Panc1 (cell line): ENCODE data around the gene STAM2. TPM values are rescaled to one million over a fixed set of nuclear protein-coding genes. Genes with fewer than 3 reads are reported as not detected.
"Not testable (repeated sequence)": the region's sequence is repeated elsewhere in the genome, so short reads cannot be mapped to it uniquely, and the experiment has no call there.

Source experiments
- ATAC-seq: fragments of 200-7000 bp; cut with Tn5 transposase; 2 replicates; pipeline ENCODE4 v1.9.1; 2020; ENCODE audit warnings: mild to moderate bottlenecking, moderate library complexity
- BruUV-seq: library from RNA; stranded (reverse); fragments of 400-500 nt; replicated peaks from 2 replicates; lab custom pipeline; 2021; lab: Mats Ljungman, UMichigan
- CTCF ChIA-PET: fragments of 300-600 bp; sonication (Branson Sonifier 250); formaldehyde crosslinking; loops from one replicate; lab custom pipeline; 2022; ENCODE audit warnings: antibody characterized with exemption; lab: Charles Lee
- POLR2A ChIA-PET: fragments of 300-600 bp; sonication (Branson Sonifier 250); formaldehyde crosslinking; loops from one replicate; lab custom pipeline; 2022; ENCODE audit warnings: antibody characterized with exemption; lab: Charles Lee
- DNase-seq: peaks from one replicate; pipeline ENCODE4 v3.0.0-alpha.2; 2010; ENCODE audit warnings: low read depth, low spot score
- H3K27ac ChIP-seq: 2 replicates; pipeline ENCODE4 v1.5.1; 2011; ENCODE audit warnings: mild to moderate bottlenecking, low read length, inconsistent platforms
- H3K27me3 ChIP-seq: fragments of 200-500 bp; sonication (Bioruptor generic); 2 replicates; pipeline ENCODE4 v1.6.0; 2014; ENCODE audit warnings: low read length, inconsistent platforms; ENCODE audit not compliant: control insufficient read depth, insufficient read depth
- H3K36me3 ChIP-seq: fragments of 200-500 bp; sonication (Bioruptor generic); 2 replicates; pipeline ENCODE4 v1.5.1; 2014; ENCODE audit warnings: inconsistent platforms, mild to moderate bottlenecking, low read length, moderate library complexity; ENCODE audit not compliant: control insufficient read depth, insufficient read depth
- H3K4me1 ChIP-seq: 2 replicates; pipeline ENCODE4 v1.5.1; 2011; ENCODE audit warnings: inconsistent platforms, mild to moderate bottlenecking, low read length, moderate library complexity; ENCODE audit not compliant: control insufficient read depth, insufficient read depth
- H3K4me3 ChIP-seq, 2 experiments: 2 replicates each; pipeline ENCODE4 v1.5.1; 2011 to 2012; ENCODE audit warnings: low read depth in 2 of 2, low read length in 2 of 2, mild to moderate bottlenecking in 2 of 2, inconsistent platforms in 1 of 2, moderate library complexity in 1 of 2
- H3K9me3 ChIP-seq: fragments of 200-500 bp; sonication (Bioruptor generic); 2 replicates; pipeline ENCODE4 v1.5.1; 2014; ENCODE audit warnings: low read depth, mild to moderate bottlenecking, inconsistent platforms, low read length, moderate library complexity; ENCODE audit not compliant: control insufficient read depth, insufficient read depth
- POLR2AphosphoS5 ChIP-seq: IDR thresholded peaks from 2 replicates; pipeline ENCODE4 v1.6.1; 2012; ENCODE audit warnings: mild to moderate bottlenecking, low read depth, low read length, moderate library complexity
- SIN3A ChIP-seq: IDR thresholded peaks from 2 replicates; pipeline ENCODE4 v1.6.1; 2012; ENCODE audit warnings: low read depth, mild to moderate bottlenecking, low read length, moderate library complexity, borderline replicate concordance; ENCODE audit not compliant: insufficient read depth
- TCF7L2 ChIP-seq: IDR thresholded peaks from 2 replicates; pipeline ENCODE4 v1.6.1; 2011; ENCODE audit warnings: mild to moderate bottlenecking, low read depth, low read length, inconsistent platforms
- in situ Hi-C: cut with HindIII; loops from 2 replicates; pipeline ENCODE4 v1.10.0; 2016; ENCODE audit warnings: low sequenced_read_pairs, low pct_unique_long_range_greater_than_20kb
- intact Hi-C: fragments of 100-400 bp; cut with micrococcal nuclease; formaldehyde crosslinking; loops from one replicate; pipeline ENCODE4 v1.10.0; 2022; ENCODE audit not compliant: unreplicated experiment
- total RNA-seq: library from RNA; stranded (reverse); gene quantifications from one replicate; pipeline ENCODE4 v1.2.1, GENCODE V29; 2021; ENCODE audit not compliant: unreplicated experiment
- TF ChIP-seq, protein P1 (sequence below), 2 experiments: IDR thresholded peaks; 2 replicates each; pipeline ENCODE4 v1.6.1; 2011 to 2012; ENCODE audit warnings: low read depth in 2 of 2, control low read depth in 1 of 2, low read length in 1 of 2, mild to moderate bottlenecking in 1 of 2, moderate library complexity in 1 of 2; ENCODE audit not compliant: insufficient read depth in 1 of 2
- TF ChIP-seq, protein P2 (sequence below): fragments of 450-650 bp; IDR thresholded peaks from 2 replicates; pipeline ENCODE4 v1.5.1; 2017; ENCODE audit warnings: mild to moderate bottlenecking

Gene STAM2
- total RNA-seq, 1 experiment from 2014 or later: 29.1 TPM

DNA sequence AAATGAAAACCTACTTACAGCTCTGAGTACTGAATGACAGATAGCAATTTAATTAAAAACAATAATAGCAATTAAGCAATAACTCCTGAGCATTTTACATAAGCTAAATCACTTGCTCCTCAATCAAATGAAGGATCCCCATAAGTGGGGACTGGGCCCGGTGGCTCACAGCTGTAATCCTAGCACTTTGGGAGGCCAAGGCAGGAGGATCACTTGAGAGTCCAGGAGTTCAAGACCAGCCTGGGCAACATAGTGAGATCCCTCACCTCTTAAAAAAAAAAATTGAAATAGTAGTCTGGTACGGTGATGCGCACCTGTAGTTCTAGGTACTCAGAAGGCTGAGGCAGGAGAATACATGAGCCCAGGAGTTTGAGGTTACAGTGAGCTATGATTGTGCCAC, 13.4 kb downstream of the STAM2 start:
- TF ChIP-seq POLR2AphosphoS5 (no peak), TCF7L2 (no peak), SIN3A (no peak)
- TF ChIP-seq, protein P1, sequence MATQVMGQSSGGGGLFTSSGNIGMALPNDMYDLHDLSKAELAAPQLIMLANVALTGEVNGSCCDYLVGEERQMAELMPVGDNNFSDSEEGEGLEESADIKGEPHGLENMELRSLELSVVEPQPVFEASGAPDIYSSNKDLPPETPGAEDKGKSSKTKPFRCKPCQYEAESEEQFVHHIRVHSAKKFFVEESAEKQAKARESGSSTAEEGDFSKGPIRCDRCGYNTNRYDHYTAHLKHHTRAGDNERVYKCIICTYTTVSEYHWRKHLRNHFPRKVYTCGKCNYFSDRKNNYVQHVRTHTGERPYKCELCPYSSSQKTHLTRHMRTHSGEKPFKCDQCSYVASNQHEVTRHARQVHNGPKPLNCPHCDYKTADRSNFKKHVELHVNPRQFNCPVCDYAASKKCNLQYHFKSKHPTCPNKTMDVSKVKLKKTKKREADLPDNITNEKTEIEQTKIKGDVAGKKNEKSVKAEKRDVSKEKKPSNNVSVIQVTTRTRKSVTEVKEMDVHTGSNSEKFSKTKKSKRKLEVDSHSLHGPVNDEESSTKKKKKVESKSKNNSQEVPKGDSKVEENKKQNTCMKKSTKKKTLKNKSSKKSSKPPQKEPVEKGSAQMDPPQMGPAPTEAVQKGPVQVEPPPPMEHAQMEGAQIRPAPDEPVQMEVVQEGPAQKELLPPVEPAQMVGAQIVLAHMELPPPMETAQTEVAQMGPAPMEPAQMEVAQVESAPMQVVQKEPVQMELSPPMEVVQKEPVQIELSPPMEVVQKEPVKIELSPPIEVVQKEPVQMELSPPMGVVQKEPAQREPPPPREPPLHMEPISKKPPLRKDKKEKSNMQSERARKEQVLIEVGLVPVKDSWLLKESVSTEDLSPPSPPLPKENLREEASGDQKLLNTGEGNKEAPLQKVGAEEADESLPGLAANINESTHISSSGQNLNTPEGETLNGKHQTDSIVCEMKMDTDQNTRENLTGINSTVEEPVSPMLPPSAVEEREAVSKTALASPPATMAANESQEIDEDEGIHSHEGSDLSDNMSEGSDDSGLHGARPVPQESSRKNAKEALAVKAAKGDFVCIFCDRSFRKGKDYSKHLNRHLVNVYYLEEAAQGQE (IDR thresholded peaks at IDR 0.05; ENCODE audit: insufficient read depth in 1 of 2, low read depth in 2 of 2, low read length in 1 of 2): no peak
- TF ChIP-seq, protein P2, sequence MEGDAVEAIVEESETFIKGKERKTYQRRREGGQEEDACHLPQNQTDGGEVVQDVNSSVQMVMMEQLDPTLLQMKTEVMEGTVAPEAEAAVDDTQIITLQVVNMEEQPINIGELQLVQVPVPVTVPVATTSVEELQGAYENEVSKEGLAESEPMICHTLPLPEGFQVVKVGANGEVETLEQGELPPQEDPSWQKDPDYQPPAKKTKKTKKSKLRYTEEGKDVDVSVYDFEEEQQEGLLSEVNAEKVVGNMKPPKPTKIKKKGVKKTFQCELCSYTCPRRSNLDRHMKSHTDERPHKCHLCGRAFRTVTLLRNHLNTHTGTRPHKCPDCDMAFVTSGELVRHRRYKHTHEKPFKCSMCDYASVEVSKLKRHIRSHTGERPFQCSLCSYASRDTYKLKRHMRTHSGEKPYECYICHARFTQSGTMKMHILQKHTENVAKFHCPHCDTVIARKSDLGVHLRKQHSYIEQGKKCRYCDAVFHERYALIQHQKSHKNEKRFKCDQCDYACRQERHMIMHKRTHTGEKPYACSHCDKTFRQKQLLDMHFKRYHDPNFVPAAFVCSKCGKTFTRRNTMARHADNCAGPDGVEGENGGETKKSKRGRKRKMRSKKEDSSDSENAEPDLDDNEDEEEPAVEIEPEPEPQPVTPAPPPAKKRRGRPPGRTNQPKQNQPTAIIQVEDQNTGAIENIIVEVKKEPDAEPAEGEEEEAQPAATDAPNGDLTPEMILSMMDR: no peak
- Histone ChIP-seq H3K27ac (no peak overlapping the region), H3K36me3 (no peaks in the 10 kb centered on the region), H3K4me3 (no peak overlapping the region), H3K27me3 (no peaks in the 10 kb centered on the region), H3K9me3 (no peaks in the 10 kb centered on the region), H3K4me1 (0 out of 2 replicates have a peak, but pooled peaks cover 4% of the 10 kb centered on the region)
- no TSS peak for BruUV-seq
- CTCF ChIA-PET: no interaction called here
- DNase-seq: no peak
- POLR2A ChIA-PET: interaction anchor here (0.7 kb wide), 1 partner anchor 11 kb away, joined by 4 read pairs; no protein-coding TSS in a partner anchor
- in situ Hi-C loops (no loop called here), intact Hi-C loops (no loop called here)
- no peak for ATAC-seq

DNA sequence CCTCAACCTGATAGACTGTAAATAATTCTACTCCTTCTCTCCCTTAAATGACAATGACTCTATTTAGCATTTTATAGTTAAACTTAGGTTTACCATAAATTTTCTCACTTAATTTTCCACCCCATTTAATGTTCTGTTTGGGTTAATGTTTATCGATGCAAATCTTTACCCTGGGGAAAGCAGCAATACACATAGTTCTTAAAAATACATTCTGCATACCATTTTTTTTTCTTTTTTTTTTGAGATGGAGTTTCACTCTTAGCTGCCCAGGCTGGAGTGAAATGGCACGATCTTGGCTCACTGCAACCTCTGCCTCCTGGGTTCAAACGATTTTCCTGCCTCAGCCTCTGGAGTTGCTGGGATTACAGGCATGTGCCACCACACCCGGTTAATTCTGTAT, 14.0 kb downstream of the STAM2 start:
- Histone ChIP-seq H3K4me1 (0 out of 2 replicates have a peak, but pooled peaks cover 3% of the 10 kb centered on the region), H3K27ac (no peak overlapping the region), H3K27me3 (no peaks in the 10 kb centered on the region), H3K9me3 (no peaks in the 10 kb centered on the region), H3K36me3 (no peaks in the 10 kb centered on the region), H3K4me3 (no peak overlapping the region)
- BruUV-seq: no TSS peak
- in situ Hi-C loops: no loop called here
- intact Hi-C loops: no loop called here
- ATAC-seq (no peak), DNase-seq (no peak)
- TF ChIP-seq, protein P2: no peak
- TF ChIP-seq SIN3A (no peak), POLR2AphosphoS5 (no peak), TCF7L2 (no peak)
- TF ChIP-seq, protein P1 (IDR thresholded peaks at IDR 0.05; ENCODE audit: insufficient read depth in 1 of 2, low read depth in 2 of 2, low read length in 1 of 2): no peak
- ChIA-PET CTCF (no interaction called here), POLR2A (interaction anchor here (0.7 kb wide), 1 partner anchor 11 kb away, joined by 4 read pairs; no protein-coding TSS in a partner anchor)

DNA sequence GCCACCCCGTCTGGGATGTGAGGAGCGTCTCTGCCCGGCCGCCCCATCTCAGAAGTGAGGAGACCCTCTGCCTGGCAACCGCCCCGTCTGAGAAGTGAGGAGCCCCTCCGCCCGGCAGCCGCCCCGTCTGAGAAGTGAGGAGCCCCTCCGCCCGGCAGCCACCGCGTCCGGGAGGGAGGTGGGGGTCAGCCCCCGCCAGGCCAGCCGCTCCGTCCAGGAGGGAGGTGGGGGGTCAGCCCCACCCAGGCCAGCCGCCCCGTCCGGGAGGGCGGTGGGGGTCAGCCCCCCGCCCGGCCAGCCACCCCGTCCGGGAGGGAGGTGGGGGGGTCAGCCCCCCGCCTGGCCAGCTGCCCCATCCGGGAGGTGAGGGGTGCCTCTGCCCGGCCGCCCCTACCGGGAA, 15.2 kb downstream of the STAM2 start:
- ATAC-seq, H3K4me1 ChIP-seq, in situ Hi-C loops, H3K36me3 ChIP-seq, CTCF ChIA-PET, H3K27ac ChIP-seq, H3K9me3 ChIP-seq, POLR2A ChIA-PET, H3K4me3 ChIP-seq, DNase-seq, intact Hi-C loops, H3K27me3 ChIP-seq, BruUV-seq: not testable (repeated sequence)
